HCT116 (cell line): Measurements from ENCODE around the gene GRAMD2A.

Experiments used
- EZH2 ChIP-seq: fragments of 200-600 bp; sonication (generic); IDR thresholded peaks from 2 replicates; pipeline ENCODE4 v1.6.1; 2017; ENCODE audit warnings: antibody characterized with exemption, mixed run types
- POLR2A ChIP-seq: IDR thresholded peaks from 2 replicates; pipeline ENCODE4 v1.7.0; 2011; ENCODE audit warnings: borderline replicate concordance; ENCODE audit not compliant: insufficient read depth, insufficient read length; ENCODE audit errors: extremely low read depth

GRCh38 chr15:72146934-72147333 is 50.7 kb downstream of the GRAMD2A start:
- no peak for TF ChIP-seq EZH2
- TF ChIP-seq POLR2A = no peak
